Astrocyte (in vitro differentiated cells and primary cell): ENCODE measurements around the gene OR56B4. TPM values are rescaled to one million over a fixed set of nuclear protein-coding genes. Genes with fewer than 3 reads are reported as not detected.

ENCODE experiments used
- DNase-seq: peaks from one replicate; pipeline ENCODE4 v3.0.0-alpha.2; 2010; ENCODE audit warnings: low read depth
- FAIRE-seq: peaks from 2 replicates; lab custom pipeline; 2011; peaks lifted over from hg19 to GRCh38; lab: Jason Lieb, UNC
- H2AFZ ChIP-seq: 2 replicates; pipeline ENCODE4 v1.6.0; 2012; ENCODE audit warnings: low read depth, low read length, inconsistent platforms
- H3K27ac ChIP-seq: 2 replicates; pipeline ENCODE4 v1.5.1; 2011; ENCODE audit warnings: low read depth, low read length, inconsistent platforms
- H3K27me3 ChIP-seq: 2 replicates; pipeline ENCODE4 v1.6.0; 2011; ENCODE audit warnings: low read length, inconsistent platforms; ENCODE audit not compliant: insufficient read depth
- H3K36me3 ChIP-seq: 2 replicates; pipeline ENCODE4 v1.5.1; 2011; ENCODE audit warnings: low read length, inconsistent platforms; ENCODE audit not compliant: insufficient read depth
- H3K4me1 ChIP-seq: 2 replicates; pipeline ENCODE4 v1.5.1; 2011; ENCODE audit warnings: low read length, inconsistent platforms; ENCODE audit not compliant: insufficient read depth
- H3K4me2 ChIP-seq: 2 replicates; pipeline ENCODE4 v1.6.0; 2012; ENCODE audit warnings: low read length, inconsistent platforms
- H3K4me3 ChIP-seq: 2 replicates; pipeline ENCODE4 v1.5.1; 2011; ENCODE audit warnings: low read depth, mild to moderate bottlenecking, low read length, inconsistent platforms; ENCODE audit not compliant: insufficient read depth
- H3K79me2 ChIP-seq: 2 replicates; pipeline ENCODE4 v1.6.0; 2012; ENCODE audit warnings: mild to moderate bottlenecking, low read length, inconsistent platforms; ENCODE audit not compliant: insufficient read depth
- H3K9ac ChIP-seq: 2 replicates; pipeline ENCODE4 v1.6.0; 2012; ENCODE audit warnings: mild to moderate bottlenecking, low read length, inconsistent platforms
- H3K9me3 ChIP-seq: 2 replicates; pipeline ENCODE4 v1.5.1; 2012; ENCODE audit warnings: low read depth, mild to moderate bottlenecking, low read length, inconsistent platforms; ENCODE audit not compliant: insufficient read depth
- H4K20me1 ChIP-seq: 2 replicates; pipeline ENCODE4 v1.6.0; 2012; ENCODE audit warnings: low read length, inconsistent platforms; ENCODE audit not compliant: insufficient read depth
- H3K27ac Mint-ChIP-seq: one replicate; pipeline ENCODE4 v1.8.0; 2021; ENCODE audit warnings: mild to moderate bottlenecking, mixed read lengths; ENCODE audit not compliant: unreplicated experiment
- H3K27me3 Mint-ChIP-seq: one replicate; pipeline ENCODE4 v1.8.0; 2021; ENCODE audit warnings: low read depth, mixed read lengths; ENCODE audit not compliant: unreplicated experiment
- H3K36me3 Mint-ChIP-seq: one replicate; pipeline ENCODE4 v1.8.0; 2021; ENCODE audit warnings: low read depth, mixed read lengths; ENCODE audit not compliant: unreplicated experiment
- H3K4me1 Mint-ChIP-seq: one replicate; pipeline ENCODE4 v1.8.0; 2021; ENCODE audit warnings: low read depth, mixed read lengths; ENCODE audit not compliant: unreplicated experiment
- H3K4me3 Mint-ChIP-seq: one replicate; pipeline ENCODE4 v1.8.0; 2021; ENCODE audit warnings: mild to moderate bottlenecking, moderate library complexity, mixed read lengths; ENCODE audit not compliant: unreplicated experiment
- H3K9me3 Mint-ChIP-seq: one replicate; pipeline ENCODE4 v1.8.0; 2021; ENCODE audit warnings: mild to moderate bottlenecking, mixed read lengths; ENCODE audit not compliant: unreplicated experiment
- CTCF ChIP-seq: IDR thresholded peaks from 2 replicates; pipeline ENCODE4 v1.5.1; 2011; ENCODE audit warnings: low read depth, mild to moderate bottlenecking, inconsistent platforms, low read length, moderate library complexity; ENCODE audit not compliant: insufficient read depth
- EZH2 ChIP-seq: IDR thresholded peaks from 2 replicates; pipeline ENCODE4 v1.6.1; 2012; ENCODE audit warnings: mild to moderate bottlenecking, low read length, inconsistent platforms; ENCODE audit not compliant: insufficient read depth
- total RNA-seq: library from RNA; stranded (reverse); gene quantifications from 2 replicates; pipeline ENCODE4 v1.2.1, GENCODE V29; 2021

The OR56B4 gene
- total RNA-seq, 1 donor from 2014 or later = not detected

GRCh38 chr11:6116638-6117037 is 9.2 kb downstream of the OR56B4 start:
- no peaks in the 10 kb centered on the region for H3K36me3 Mint-ChIP-seq
- peaks cover 3% of the 10 kb centered on the region for H3K9me3 Mint-ChIP-seq
- Histone ChIP-seq H3K27ac (no peak overlapping the region), H2AFZ (no peak overlapping the region), H3K36me3 (no peaks in the 10 kb centered on the region), H3K4me1 (no peaks in the 10 kb centered on the region), H3K79me2 (no peaks in the 10 kb centered on the region), H3K4me3 (no peak overlapping the region), H4K20me1 (no peaks in the 10 kb centered on the region), H3K27me3 (no peaks in the 10 kb centered on the region), H3K4me2 (no peak overlapping the region), H3K9ac (no peak overlapping the region), H3K9me3 (no peaks in the 10 kb centered on the region)
- no peaks in the 10 kb centered on the region for H3K4me1 Mint-ChIP-seq
- no peak overlapping the region for H3K4me3 Mint-ChIP-seq
- FAIRE-seq = no peak
- H3K27ac Mint-ChIP-seq = no peak overlapping the region
- no peaks in the 10 kb centered on the region for H3K27me3 Mint-ChIP-seq
- no peak for TF ChIP-seq EZH2
- no peak for TF ChIP-seq CTCF
- no peak for DNase-seq

GRCh38 chr11:6124245-6124644 is 16.8 kb downstream of the OR56B4 start:
- no peak overlapping the region for H2AFZ ChIP-seq
- DNase-seq (no peak), FAIRE-seq (no peak)
- H3K9me3 Mint-ChIP-seq = peaks cover 3% of the 10 kb centered on the region
- H3K36me3 Mint-ChIP-seq = no peaks in the 10 kb centered on the region
- H3K79me2 ChIP-seq = no peaks in the 10 kb centered on the region
- no peak overlapping the region for H3K9ac ChIP-seq
- no peaks in the 10 kb centered on the region for H3K36me3 ChIP-seq
- H3K4me1 ChIP-seq = no peaks in the 10 kb centered on the region
- no peak overlapping the region for H3K4me3 Mint-ChIP-seq
- H3K27ac ChIP-seq = no peak overlapping the region
- no peaks in the 10 kb centered on the region for H3K27me3 Mint-ChIP-seq
- no peaks in the 10 kb centered on the region for H3K27me3 ChIP-seq
- H3K4me1 Mint-ChIP-seq = no peaks in the 10 kb centered on the region
- no peak overlapping the region for H3K4me3 ChIP-seq
- TF ChIP-seq CTCF = no peak
- TF ChIP-seq EZH2 = no peak
- H3K4me2 ChIP-seq = no peak overlapping the region
- no peak overlapping the region for H3K27ac Mint-ChIP-seq
- no peaks in the 10 kb centered on the region for H4K20me1 ChIP-seq
- no peaks in the 10 kb centered on the region for H3K9me3 ChIP-seq

GRCh38 chr11:6127881-6128280 is 20.4 kb downstream of the OR56B4 start:
- H3K4me1 Mint-ChIP-seq = no peaks in the 10 kb centered on the region
- DNase-seq = no peak
- no peaks in the 10 kb centered on the region for H3K9me3 Mint-ChIP-seq
- Histone ChIP-seq H3K4me3 (no peak overlapping the region), H3K4me1 (no peaks in the 10 kb centered on the region), H3K4me2 (no peak overlapping the region), H3K36me3 (no peaks in the 10 kb centered on the region), H3K79me2 (no peaks in the 10 kb centered on the region), H3K9me3 (no peaks in the 10 kb centered on the region), H4K20me1 (no peaks in the 10 kb centered on the region), H2AFZ (no peak overlapping the region), H3K9ac (no peak overlapping the region), H3K27me3 (no peaks in the 10 kb centered on the region), H3K27ac (no peak overlapping the region)
- no peaks in the 10 kb centered on the region for H3K36me3 Mint-ChIP-seq
- H3K27me3 Mint-ChIP-seq = no peaks in the 10 kb centered on the region
- TF ChIP-seq CTCF (no peak), EZH2 (no peak)
- FAIRE-seq = no peak
- no peak overlapping the region for H3K27ac Mint-ChIP-seq
- H3K4me3 Mint-ChIP-seq = no peak overlapping the region
